HG03060 (cell line): ENCODE data around the gene OR2T35.
"Not testable (repeated sequence)": the region's sequence is repeated elsewhere in the genome, so short reads cannot be mapped to it uniquely, and the experiment has no call there.

Experiments
- ATAC-seq: cut with Tn5 transposase; IDR thresholded peaks from one replicate; pipeline ENCODE4 v1.9.1; 2021; ENCODE audit warnings: low read depth, moderate number of reproducible peaks; ENCODE audit not compliant: unreplicated experiment

Gene OR2T35, protein sequence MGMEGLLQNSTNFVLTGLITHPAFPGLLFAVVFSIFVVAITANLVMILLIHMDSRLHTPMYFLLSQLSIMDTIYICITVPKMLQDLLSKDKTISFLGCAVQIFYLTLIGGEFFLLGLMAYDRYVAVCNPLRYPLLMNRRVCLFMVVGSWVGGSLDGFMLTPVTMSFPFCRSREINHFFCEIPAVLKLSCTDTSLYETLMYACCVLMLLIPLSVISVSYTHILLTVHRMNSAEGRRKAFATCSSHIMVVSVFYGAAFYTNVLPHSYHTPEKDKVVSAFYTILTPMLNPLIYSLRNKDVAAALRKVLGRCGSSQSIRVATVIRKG

DNA sequence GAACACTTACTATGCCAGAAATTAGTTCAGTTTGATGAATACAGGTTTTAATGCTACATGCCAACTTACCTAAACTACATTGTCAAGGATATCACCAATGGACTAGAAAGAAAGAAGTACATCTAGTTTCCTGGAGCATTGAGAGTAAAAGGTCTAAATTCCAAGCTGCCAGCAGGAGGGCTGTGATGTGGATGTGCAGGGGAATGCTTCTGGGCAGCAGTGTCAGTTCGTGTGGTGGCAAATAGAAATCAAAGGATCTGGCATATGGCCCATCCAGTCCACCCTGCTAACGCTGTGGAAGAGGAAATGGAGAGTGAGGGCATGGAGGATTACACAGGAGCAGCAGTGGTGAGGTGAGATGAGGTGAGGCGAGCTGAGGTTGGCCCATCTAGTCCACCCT lies at the start of gene OR2T35:
OR2T35 (minus strand) TSS at position 101 of the 400 bp plus-strand sequence. CDS start 6,020 bp downstream, outside the sequence.
- ATAC-seq = not testable (repeated sequence)

DNA sequence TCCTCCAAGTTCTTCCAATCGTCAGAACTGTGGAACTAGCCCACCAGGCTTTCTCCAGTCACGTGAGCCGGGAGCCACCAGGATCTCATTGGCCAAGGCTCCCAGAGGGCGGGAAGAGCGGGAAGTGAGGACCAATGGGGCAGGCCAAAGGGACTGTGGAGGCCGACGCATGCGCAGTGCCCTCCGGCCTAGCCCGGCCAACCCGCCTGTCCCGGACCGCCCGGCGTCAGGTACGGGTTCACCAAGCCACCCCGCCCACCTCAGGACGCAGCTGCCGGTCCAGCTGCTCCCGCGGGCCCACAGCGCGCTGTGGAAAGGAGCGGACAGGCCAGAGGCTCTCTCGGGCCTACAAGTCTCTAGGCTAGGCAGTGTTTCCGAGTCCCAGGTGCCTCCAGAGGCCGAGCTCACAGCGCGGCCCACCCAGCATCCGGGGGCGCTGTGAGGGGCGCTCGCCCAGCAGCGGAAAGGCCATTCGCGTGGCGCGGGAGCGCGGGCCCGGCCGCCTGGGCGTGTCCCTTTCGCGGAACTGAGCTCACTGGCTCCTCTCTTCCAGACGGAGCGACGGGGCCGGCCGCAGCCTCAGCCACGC lies 46.6 kb upstream of the OR2T35 start:
- ATAC-seq = no peak

DNA sequence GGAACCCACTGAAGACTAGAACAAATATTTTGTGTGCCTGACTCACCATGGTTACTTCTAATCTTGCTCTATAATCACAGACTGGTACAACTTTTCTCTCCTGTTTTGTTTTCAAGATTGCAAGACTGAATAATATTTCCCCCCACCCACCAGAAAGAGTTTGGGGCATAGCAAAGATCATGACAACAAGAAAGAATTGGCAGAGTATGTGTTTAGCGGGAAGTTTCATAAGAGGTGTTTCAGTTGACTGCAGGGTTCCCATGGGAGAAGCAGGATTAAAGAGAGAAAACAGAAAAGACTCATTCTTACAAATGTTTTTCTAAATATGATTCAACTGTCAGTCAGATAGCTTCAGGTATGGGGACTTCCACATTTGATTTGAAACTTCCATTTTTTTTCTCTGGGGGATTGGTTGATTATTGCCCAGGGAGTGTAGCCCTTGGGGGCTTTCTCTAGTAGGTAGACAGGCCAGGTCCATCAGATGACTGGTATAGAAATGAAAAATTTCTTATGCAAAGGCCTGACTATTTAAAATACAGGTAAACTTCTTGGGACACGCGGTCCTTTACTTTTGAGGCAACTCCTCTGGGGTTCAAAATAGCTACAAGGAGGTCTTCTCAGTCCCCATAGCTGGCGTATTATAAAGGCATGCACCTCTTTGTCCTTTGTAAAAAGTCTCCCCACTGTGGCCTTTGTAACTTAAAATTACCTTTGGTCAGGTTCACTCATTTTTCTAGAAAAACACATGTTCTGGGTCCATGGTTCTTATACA lies 43.6 kb upstream of the OR2T35 start:
- ATAC-seq = peak; percentile 75

DNA sequence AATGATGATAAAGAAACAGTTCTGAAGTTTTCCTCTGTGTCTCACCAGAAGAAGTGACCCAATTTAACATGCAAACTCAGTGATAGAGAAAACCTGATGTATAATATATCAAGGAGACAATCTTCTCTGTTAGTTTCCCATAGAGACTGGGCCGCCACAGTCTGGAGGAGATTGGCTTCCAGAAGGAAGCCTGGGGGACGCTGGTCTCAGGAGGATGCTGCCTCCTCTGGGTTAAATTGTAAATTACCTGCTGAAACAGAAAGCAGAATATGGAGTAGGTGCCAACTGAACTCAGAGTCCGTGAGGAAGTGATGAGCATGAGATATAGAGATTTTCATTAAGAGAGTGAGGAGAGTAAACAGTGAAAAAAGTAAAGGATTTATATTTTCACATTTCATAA lies 41.7 kb upstream of the OR2T35 start:
- ATAC-seq = peak; percentile 43

DNA sequence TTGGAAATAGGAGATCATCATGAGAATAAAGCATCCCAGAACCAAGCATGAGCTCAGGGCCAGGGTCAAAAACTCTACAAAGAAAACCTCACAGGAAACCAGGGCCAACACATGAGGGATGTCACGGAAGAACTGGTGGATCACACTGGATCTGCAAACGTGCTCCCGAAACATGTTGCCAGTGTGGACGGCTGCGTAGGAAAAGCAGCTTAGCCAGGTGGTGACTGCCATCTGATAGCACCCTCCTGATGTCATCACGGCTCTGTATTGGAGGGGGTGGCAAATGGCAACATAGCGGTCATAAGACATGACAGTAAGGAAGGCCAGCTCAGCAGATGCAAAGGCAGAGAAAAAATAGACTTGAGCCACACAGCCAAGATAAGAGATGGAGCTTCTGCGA lies 36.6 kb upstream of the OR2T35 start:
- no peak for ATAC-seq

DNA sequence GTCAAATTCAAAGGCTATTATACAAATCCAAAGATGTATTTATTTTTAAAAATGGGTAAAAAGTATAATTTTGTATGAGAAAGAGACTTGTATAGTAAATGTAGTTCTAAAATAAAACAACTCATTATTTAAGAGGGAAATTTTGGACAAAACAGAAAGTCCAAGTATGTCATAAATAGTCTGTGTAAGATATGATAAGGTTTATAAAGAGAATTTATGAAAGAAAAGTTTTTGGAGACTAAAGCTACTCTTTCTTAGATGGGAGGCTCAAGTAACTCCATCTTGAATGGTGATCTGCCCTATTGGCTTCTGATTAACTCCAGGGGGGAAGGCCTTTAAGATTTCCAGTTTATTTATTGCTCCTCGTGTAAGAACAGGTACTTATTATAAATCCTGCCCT lies 24.9 kb upstream of the OR2T35 start:
- no peak for ATAC-seq

DNA sequence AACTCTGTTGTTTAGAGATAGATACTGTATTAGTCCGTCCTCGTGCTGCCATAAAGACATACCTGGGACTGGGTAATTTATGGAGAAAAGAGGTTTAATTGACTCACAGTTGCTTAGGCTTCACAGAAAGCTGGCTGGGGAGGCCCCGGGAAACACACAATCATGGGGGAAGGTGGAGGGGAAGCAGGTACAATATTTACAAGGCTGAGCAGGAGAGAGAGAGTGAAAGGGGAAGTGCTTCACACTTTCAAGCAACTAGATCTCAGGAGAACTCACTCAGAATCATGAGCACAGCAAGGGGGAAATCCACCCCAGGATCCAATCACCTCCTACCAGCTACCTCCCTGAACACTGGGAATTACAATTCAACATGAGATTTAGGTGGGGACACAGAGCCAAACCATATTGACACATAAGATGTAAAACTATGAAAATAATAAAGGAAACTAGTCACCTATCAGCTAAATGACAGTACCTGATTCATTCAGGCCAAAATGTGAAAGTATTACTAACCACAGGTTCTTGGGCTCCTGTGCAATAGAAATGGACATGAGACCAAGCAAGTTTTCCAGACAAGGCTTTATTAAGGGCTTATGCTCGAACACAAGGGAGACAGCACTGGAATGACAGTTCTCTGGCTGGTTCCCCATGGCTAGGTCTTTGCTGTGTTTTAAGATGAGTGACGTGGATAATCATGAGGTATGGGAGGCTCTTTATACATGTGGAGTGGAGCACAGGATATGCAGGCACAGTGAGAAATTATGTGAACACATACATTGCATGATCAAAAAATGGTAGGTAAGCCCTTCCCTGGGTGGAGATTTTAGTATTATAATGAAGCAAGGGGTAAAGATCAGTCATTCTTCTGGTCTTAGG lies 18.6 kb upstream of the OR2T35 start:
- peak; percentile 96 for ATAC-seq

DNA sequence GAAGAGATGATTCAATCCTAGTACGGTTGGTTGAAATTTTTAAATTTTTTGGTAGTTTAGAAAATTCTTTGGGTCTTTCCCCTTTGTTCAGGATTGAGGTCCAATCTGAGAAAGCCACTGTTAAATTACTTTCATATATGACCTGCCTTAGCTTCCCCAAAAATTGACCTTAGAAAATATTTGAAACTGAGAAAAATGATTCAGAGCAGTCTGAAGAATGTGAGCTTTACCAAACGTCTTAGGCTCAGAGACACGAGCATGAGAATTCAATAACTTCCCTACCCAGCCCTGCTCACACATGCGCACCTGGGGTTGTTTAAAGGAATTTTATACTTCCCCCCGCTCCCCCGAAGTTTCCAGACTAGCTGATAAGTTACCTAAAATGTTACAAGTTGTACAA lies 11.7 kb upstream of the OR2T35 start:
- not testable (repeated sequence) for ATAC-seq

DNA sequence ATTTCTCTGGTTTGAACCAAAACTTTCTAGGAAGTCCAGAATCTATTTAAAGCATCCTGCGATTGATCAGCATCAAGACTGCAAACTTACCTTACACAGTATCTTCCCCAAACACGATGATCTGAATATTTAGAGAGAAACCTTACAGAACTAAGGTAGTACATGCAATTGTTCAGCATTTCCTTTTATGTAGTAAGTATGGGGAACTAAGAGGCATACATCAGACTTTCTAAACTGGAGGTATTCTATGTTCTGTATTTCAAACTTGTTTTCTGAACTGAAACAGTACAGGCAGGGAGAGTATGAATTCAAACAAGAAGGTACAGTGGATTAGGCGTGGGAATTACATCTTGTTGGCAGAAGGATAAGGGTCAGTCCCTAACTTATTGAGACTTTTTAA lies 10.3 kb upstream of the OR2T35 start, which contains the start of gene OR2T27:
OR2T27 (minus strand) TSS at position 175 of the 400 bp plus-strand sequence. CDS start 4,644 bp downstream, outside the sequence.
- not testable (repeated sequence) for ATAC-seq

DNA sequence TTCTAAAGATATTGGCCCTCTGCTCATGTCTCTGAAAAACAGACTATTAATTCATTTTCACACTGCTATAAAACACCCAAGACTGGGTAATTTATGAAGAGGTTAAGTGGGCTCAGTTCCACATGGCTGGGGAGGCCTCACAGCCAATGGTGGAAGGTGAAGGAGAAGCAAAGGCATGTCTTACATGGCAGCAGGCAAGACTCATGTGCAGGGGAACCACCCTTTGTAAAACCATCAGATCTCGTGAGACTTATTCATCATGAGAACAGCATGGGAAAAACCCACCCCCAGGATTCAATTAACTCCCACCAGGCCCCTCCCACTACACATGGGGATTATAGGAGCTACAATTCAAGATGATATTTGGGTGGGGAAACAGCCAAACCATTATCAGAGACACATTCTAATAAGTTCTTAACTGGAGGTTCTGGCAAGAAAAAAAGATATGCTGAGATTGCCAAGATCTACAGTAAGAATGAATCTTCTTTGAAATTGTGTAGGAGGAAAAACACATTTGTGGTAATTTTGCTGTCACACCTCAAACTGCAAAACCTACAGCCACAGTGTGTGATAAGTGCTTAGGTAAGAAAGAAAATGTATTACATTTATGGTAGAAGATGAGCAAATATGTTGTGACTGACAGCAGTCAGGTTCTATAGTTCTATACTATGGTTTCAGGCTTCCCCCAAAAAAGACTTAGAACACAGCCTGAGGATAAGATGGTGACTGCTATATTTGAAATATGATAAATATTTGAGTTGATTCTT lies 3.9 kb upstream of the OR2T35 start:
- not testable (repeated sequence) for ATAC-seq

DNA sequence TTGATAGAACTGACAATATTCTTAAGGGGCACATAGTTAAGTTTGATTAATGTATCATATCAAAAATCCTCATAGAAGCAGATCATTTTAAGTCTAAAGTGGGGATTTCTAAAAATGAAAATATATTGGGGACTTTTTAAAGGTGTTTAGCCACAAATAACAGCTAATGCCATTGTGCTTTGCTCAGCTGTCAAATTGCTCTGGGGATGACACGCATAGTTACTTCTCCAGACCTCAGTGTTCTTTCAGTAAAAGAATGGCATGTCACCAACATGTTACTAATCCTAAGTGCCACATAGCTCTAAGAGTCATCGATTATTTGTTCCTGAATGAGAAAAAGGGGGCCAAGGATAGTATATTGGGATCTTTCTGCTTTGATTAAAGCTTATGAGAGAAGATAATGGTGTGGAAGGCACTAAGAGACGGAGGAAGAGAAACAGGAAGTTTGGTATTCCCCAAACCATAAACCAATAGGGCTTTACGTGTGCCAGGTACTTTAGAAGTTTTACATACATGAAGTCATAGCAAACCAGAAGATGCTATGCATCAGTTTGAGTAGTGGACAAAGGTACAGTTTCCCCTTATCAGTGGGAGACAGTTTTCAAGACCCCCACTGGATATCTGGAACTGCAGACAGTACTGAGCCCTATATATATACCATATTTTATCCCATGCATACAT lies 2.0 kb downstream of the OR2T35 start:
- ATAC-seq = peak; percentile 50

DNA sequence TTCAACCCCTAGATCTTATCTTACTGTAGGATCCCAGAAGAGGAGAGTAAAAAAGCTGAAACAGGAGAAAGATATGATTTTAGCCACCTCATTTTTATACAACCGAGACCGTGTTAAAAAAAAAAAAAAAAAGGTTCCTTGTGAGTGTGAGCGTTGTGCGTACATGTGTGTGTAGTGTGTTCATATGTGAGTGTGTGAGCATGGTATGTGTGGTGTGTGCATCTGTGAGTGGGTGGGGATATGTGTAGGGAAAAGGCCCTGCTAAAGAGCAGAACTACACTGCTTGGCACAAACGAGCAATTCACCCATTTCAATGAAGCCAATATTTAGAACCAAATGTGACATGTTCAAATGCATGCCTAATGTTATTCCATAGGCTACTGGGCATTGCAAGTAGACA lies 3.5 kb downstream of the OR2T35 start:
- not testable (repeated sequence) for ATAC-seq

DNA sequence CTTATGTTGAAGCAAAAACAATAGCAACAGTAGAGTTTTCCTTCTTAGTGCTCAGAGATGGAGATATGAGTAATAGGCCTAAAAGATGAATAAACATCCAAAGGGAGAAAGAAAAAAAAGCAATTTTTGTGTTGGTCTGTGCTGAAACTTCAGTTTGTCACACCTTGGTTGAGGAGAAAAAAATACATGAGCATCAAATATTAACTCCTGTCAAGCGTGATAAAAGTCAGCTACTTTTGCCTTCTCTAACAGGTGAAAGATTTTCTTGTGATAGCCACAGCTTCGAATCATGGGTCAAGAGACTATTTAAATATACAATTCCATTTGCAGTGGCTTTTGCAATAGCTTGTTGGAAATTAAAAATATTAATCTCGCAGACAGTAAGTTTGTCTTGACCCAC lies 4.2 kb downstream of the OR2T35 start:
- peak; percentile 35 for ATAC-seq

DNA sequence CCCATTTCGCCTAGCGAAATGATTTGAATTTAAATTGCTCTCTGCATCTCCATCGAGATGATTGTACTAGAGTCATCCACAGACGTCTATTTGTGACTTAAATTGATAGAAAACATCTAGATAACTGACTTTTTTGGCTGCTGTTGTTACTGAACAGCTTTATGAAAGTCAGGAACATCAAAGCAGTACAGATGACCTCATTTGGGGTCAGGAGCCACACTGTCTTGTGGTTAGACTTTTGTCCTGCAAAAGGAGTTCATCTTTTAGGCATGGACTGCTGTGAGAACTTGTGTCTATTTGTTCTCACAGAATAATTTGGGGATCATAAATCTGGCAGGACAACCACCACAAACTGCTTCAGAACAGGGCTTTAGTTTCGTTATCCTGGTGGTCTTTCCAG lies 5.4 kb downstream of the OR2T35 start:
- peak; percentile 25 for ATAC-seq

DNA sequence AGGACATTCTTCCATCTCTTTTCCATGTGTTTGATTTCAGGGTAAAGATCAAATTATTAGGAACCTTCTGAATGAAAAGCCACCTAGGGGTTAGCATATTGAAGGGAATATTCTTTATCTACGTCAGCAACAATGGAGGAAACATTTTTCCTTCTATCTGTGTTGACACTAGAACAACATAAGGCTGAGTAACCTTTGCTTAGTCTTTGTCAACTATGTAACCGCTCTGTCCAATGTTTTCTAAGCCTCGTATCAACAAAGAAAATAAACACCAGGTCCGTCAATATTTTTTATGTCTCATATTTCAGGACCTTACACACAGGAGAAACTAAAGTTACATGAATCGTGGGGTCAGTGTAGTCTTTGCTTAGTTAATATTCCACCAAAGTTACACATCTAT lies 8.5 kb downstream of the OR2T35 start:
- ATAC-seq = not testable (repeated sequence)

DNA sequence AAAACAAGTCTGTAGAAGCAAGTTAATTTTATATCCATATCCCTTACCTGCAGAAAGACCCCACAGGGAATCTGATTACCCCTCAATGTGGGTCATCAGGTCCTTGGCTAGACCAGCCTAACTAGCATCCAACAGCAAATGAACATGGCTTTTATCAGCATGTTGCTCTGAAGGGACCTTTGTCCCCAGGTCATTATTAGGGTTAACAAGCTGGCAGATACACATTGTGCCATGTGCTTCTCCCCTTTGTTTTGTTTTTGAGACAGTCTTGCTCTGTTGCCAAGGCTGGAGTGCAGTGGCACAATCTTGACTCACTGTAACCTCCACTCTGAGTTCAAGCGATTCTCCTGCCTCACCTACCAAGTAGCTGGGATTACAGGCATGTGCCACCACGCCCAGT lies 10.1 kb downstream of the OR2T35 start, which contains the start of gene OR2T11:
OR2T11 (minus strand) TSS at position 101 of the 400 bp plus-strand sequence. CDS start 7,963 bp downstream, outside the sequence.
- ATAC-seq = not testable (repeated sequence)

DNA sequence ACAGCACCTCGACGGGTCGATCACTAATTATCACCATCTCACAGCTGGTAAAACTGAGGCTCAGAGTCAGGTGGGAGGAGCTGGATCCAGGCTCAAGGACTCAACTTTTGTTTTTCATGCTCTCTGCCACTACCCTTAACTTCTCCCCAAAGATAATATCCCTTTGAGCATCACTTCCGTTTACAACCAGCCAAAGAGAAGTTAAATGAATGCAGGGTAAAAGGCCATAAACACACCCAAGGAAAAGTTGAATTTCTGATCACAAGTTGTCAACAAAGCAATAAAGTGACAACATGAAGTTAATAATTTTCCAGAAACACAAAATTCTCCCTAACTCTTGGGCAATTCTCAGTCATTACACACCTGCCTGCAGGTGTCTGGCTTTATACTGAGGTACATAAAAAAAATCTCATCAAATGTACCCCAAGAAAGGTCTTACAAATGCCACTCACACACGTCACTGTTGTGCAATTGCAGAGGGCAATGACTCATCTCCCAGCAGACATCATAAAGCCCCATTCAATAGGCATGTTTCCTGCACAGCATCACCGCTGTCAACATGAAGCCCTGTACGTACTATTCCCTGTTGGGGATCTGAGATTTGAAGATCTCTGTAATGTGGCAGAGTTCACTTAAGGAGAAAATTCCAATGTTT lies 13.6 kb downstream of the OR2T35 start:
- ATAC-seq = no peak

DNA sequence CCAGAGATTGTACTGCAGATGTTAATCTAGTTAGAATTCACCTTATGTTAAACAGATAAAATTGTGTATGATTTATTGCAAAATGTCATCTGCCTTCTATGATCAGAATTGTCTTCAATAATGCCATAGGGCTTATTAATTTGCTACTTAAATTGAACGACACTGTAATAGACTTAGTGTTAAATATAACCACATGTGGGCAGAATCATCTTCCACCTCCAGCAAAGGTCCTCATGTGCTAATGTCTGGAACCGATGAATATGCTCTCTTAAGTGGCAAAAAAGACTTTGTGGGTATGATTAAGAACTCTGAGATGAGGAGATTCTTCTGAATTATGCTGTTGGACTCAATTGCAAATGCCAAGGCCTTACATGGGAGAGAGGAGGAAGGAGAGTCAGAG lies 14.5 kb downstream of the OR2T35 start:
- no peak for ATAC-seq
